Breast epithelium (tissue), 3 donors: ENCODE measurements around the gene TMEM18.

ENCODE experiments used
- POLR2A ChIP-seq: fragments of 450-650 bp; IDR thresholded peaks from one replicate; pipeline ENCODE4 v1.6.1; 2016; ENCODE audit warnings: antibody characterized with exemption, mild to moderate bottlenecking, moderate library complexity
- POLR2AphosphoS5 ChIP-seq, 3 donors: sonication (generic); formaldehyde crosslinking; IDR thresholded peaks; one replicate each; pipeline ENCODE4 v1.6.1; 2017; ENCODE audit warnings: antibody characterized with exemption in 3 of 3
- TF ChIP-seq, protein P1 (sequence below), 3 donors: fragments of 450-650 bp; IDR thresholded peaks; one replicate each; pipeline ENCODE4 v1.5.1; 2016 to 2017; ENCODE audit warnings: antibody characterized with exemption in 3 of 3, mild to moderate bottlenecking in 3 of 3, moderate library complexity in 3 of 3

- TF ChIP-seq POLR2A (no peak), POLR2AphosphoS5 (IDR thresholded peaks at IDR 0.05) (no peak)
- TF ChIP-seq, protein P1, sequence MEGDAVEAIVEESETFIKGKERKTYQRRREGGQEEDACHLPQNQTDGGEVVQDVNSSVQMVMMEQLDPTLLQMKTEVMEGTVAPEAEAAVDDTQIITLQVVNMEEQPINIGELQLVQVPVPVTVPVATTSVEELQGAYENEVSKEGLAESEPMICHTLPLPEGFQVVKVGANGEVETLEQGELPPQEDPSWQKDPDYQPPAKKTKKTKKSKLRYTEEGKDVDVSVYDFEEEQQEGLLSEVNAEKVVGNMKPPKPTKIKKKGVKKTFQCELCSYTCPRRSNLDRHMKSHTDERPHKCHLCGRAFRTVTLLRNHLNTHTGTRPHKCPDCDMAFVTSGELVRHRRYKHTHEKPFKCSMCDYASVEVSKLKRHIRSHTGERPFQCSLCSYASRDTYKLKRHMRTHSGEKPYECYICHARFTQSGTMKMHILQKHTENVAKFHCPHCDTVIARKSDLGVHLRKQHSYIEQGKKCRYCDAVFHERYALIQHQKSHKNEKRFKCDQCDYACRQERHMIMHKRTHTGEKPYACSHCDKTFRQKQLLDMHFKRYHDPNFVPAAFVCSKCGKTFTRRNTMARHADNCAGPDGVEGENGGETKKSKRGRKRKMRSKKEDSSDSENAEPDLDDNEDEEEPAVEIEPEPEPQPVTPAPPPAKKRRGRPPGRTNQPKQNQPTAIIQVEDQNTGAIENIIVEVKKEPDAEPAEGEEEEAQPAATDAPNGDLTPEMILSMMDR (IDR thresholded peaks at IDR 0.05): no peak
Observed at GRCh38 chr2:654896-655295, 22.3 kb downstream of the TMEM18 start.
